Measurements from ENCODE around the gene PSMG3.
A peak's percentile ranks its signal among the peaks of the same experiment; 100 is the strongest.

Gene PSMG3

DNA sequence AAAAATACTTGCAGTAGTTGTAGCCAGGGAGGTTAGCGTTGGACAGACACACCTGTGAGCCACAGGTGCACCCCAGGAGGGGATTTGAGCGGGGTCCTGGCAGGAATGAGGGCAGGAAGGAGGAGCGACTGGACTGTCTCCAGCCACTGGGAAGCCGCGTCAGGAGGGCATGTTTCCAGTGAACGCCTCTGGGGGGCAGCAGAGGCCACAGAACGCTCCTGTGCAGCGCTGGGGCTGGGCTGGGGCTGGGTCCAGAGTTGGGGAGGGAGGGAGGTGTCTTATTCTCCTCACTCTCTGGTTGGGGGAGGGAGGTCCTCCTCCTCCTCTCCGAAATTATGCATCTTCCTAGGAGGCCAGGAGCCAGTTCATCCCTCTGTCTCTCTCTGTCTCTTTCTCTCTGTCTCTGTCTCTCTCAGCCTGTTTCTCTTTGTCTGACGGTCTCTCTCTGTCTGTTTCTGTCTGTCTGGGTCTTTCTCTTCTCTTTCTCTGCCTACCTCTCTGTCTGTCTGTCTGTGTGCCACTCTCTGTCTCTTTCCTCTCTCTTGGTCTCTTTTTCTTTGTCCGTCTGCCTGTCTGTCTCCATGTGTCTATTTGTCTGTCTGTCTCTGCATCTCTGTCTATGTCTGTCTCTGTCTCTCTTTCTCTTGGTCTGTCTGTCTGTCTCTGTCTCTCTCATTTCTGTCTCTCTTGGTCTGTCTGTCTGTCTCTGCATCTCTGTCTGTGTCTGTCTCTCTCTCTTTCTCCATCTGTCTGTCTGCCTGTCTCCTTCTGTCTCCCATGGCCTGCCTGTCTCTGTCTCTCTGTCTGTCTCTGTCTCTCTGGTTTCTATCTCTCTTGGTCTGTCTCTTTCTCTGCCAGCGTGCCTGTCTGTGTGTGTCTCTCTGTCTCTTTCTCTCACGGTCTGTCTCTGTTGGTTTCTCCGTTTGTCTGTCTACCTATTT is 9.9 kb upstream of the PSMG3 start:
- Histone ChIP-seq H3K4me2 (ENCODE audit: low read depth, low read length, poor library complexity, severe bottlenecking) (no peak overlapping the region), H3K27me3 (ENCODE audit: low read length) (no peaks in the 10 kb centered on the region), H3F3A (ENCODE audit: insufficient read depth) (no peaks in the 10 kb centered on the region), H3K36me3 (ENCODE audit: low read length) (no peaks in the 10 kb centered on the region), H3K4me3 (ENCODE audit: insufficient read depth, low read length, poor library complexity, severe bottlenecking) (no peak overlapping the region), H2AFZ (ENCODE audit: low read depth, low read length, severe bottlenecking) (no peak overlapping the region), H3K79me2 (ENCODE audit: insufficient read depth, low read length) (no peaks in the 10 kb centered on the region), H3K9me3 (ENCODE audit: insufficient read depth, low read length) (no peaks in the 10 kb centered on the region), H4K20me1 (ENCODE audit: low read depth, low read length) (no peaks in the 10 kb centered on the region), H3K9ac (ENCODE audit: low read length) (no peak overlapping the region), H3K27ac (ENCODE audit: low read depth, low read length) (no peak overlapping the region), H3K9me2 (replicated peaks; ENCODE audit: insufficient read depth, low read length) (no peaks in the 10 kb centered on the region)
- TF ChIP-seq EZH2phosphoT487 (conservative IDR thresholded peaks at IDR 0.05; ENCODE audit: low read length): no peak
- TF ChIP-seq, protein P1, sequence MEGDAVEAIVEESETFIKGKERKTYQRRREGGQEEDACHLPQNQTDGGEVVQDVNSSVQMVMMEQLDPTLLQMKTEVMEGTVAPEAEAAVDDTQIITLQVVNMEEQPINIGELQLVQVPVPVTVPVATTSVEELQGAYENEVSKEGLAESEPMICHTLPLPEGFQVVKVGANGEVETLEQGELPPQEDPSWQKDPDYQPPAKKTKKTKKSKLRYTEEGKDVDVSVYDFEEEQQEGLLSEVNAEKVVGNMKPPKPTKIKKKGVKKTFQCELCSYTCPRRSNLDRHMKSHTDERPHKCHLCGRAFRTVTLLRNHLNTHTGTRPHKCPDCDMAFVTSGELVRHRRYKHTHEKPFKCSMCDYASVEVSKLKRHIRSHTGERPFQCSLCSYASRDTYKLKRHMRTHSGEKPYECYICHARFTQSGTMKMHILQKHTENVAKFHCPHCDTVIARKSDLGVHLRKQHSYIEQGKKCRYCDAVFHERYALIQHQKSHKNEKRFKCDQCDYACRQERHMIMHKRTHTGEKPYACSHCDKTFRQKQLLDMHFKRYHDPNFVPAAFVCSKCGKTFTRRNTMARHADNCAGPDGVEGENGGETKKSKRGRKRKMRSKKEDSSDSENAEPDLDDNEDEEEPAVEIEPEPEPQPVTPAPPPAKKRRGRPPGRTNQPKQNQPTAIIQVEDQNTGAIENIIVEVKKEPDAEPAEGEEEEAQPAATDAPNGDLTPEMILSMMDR (IDR thresholded peaks at IDR 0.05; ENCODE audit: insufficient read depth, low read length, poor library complexity, severe bottlenecking): peak; percentile 87

DNA sequence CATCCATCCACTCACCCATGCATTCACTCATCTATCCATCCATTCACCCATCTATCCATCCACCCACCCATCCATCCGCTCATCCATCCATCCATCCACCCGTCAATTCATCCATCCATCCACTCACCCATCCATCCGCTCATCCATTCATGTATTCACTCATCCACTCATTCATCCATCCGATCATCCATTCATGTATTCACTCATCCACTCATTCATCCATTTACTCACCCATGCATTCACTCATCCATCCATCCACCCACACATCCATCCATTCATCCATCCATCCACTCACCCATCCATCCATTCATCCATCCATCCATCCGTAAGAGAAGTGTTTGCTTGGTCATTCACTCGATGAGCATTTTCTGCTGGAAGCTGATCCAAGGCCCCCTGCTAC is 8.7 kb upstream of the PSMG3 start:
- H3K9me2 ChIP-seq (replicated peaks; ENCODE audit: insufficient read depth, low read length): no peaks in the 10 kb centered on the region
- H3K9me3 ChIP-seq (ENCODE audit: insufficient read depth, low read length): no peaks in the 10 kb centered on the region
- H3K27me3 ChIP-seq (ENCODE audit: low read length): no peaks in the 10 kb centered on the region
- no peak overlapping the region for H3K9ac ChIP-seq (ENCODE audit: low read length)
- H2AFZ ChIP-seq (ENCODE audit: low read depth, low read length, severe bottlenecking): no peak overlapping the region
- no peak overlapping the region for H3K27ac ChIP-seq (ENCODE audit: low read depth, low read length)
- no peaks in the 10 kb centered on the region for H3F3A ChIP-seq (ENCODE audit: insufficient read depth)
- no peak overlapping the region for H3K4me3 ChIP-seq (ENCODE audit: insufficient read depth, low read length, poor library complexity, severe bottlenecking)
- TF ChIP-seq, protein P1 (IDR thresholded peaks at IDR 0.05; ENCODE audit: insufficient read depth, low read length, poor library complexity, severe bottlenecking): no peak
- TF ChIP-seq EZH2phosphoT487 (conservative IDR thresholded peaks at IDR 0.05; ENCODE audit: low read length): no peak
- H4K20me1 ChIP-seq (ENCODE audit: low read depth, low read length): no peaks in the 10 kb centered on the region
- H3K36me3 ChIP-seq (ENCODE audit: low read length): no peaks in the 10 kb centered on the region
- no peak overlapping the region for H3K4me2 ChIP-seq (ENCODE audit: low read depth, low read length, poor library complexity, severe bottlenecking)
- no peaks in the 10 kb centered on the region for H3K79me2 ChIP-seq (ENCODE audit: insufficient read depth, low read length)

DNA sequence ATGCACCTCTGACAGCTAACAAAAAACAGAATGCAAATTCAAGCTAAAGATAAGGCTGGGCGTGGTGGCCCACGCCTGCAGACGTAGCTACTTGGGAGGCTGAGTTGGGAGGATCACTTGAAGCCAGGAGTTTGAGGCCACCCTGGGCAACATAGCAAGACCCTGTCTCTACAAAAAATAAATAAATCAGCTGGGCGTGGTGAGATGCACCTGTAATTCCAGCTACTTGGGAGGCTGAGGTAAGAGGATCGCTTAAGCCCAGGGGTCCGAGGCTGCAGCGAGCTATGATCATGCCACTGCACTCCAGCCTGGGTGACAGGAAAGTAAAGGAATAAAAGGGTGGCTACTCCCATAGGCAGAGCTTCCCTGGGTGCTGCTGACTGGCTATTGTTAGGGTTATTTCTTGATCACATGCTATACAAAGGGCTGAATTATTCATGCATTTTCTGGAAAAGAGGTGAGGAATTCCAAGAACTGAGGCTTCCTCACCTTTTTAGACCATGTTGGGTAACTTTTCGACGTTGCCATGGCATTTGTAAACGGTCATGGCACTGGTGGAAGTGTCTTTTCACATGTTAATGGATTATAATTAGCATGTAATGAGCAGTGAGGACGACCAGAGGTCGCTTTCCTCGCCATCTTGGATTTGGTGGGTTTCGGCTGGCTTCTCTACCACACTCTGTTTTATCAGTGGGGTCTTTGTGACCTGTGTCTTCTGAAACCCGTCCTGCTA is 6.9 kb upstream of the PSMG3 start:
- H2AFZ ChIP-seq (ENCODE audit: low read depth, low read length, severe bottlenecking): no peak overlapping the region
- H4K20me1 ChIP-seq (ENCODE audit: low read depth, low read length): no peaks in the 10 kb centered on the region
- H3K9me3 ChIP-seq (ENCODE audit: insufficient read depth, low read length): no peaks in the 10 kb centered on the region
- no peaks in the 10 kb centered on the region for H3K36me3 ChIP-seq (ENCODE audit: low read length)
- TF ChIP-seq, protein P1 (IDR thresholded peaks at IDR 0.05; ENCODE audit: insufficient read depth, low read length, poor library complexity, severe bottlenecking): no peak
- no peak for TF ChIP-seq EZH2phosphoT487 (conservative IDR thresholded peaks at IDR 0.05; ENCODE audit: low read length)
- no peak overlapping the region for H3K27ac ChIP-seq (ENCODE audit: low read depth, low read length)
- no peaks in the 10 kb centered on the region for H3K79me2 ChIP-seq (ENCODE audit: insufficient read depth, low read length)
- H3K4me3 ChIP-seq (ENCODE audit: insufficient read depth, low read length, poor library complexity, severe bottlenecking): no peak overlapping the region
- H3F3A ChIP-seq (ENCODE audit: insufficient read depth): no peaks in the 10 kb centered on the region
- no peak overlapping the region for H3K4me2 ChIP-seq (ENCODE audit: low read depth, low read length, poor library complexity, severe bottlenecking)
- H3K9me2 ChIP-seq (replicated peaks; ENCODE audit: insufficient read depth, low read length): no peaks in the 10 kb centered on the region
- H3K9ac ChIP-seq (ENCODE audit: low read length): no peak overlapping the region
- no peaks in the 10 kb centered on the region for H3K27me3 ChIP-seq (ENCODE audit: low read length)
